GM21390 (cell line): Measurements from ENCODE around the gene NDUFA11.

Experiments
- ATAC-seq: cut with Tn5 transposase; IDR thresholded peaks from one replicate; pipeline ENCODE4 v1.9.1; 2021; ENCODE audit not compliant: unreplicated experiment

Gene NDUFA11

GRCh38 chr19:5908773-5909442 lies 5.3 kb upstream of the NDUFA11 start:
- ATAC-seq, result no peak

GRCh38 chr19:5907241-5907640 lies 3.7 kb upstream of the NDUFA11 start:
- no peak for ATAC-seq

GRCh38 chr19:5905114-5905778 lies 1.7 kb upstream of the NDUFA11 start:
- no peak for ATAC-seq

GRCh38 chr19:5904352-5905113 lies 943 bp upstream of the NDUFA11 start, which contains the start of gene VMAC:
Gene VMAC, plus strand, starts transcription at chr19:5904872. Its CDS starts 19 bp downstream, at chr19:5904891.
- peak; percentile 76 for ATAC-seq

- ATAC-seq, result no peak
Observed at GRCh38 chr19:5903056-5903623, 450 bp downstream of the NDUFA11 start.

GRCh38 chr19:5900976-5901375 lies 2.6 kb downstream of the NDUFA11 start:
- no peak for ATAC-seq

- no peak for ATAC-seq
Observed at GRCh38 chr19:5899728-5900526, 3.7 kb downstream of the NDUFA11 start.

- ATAC-seq, result no peak
Observed at GRCh38 chr19:5897189-5897969, 6.2 kb downstream of the NDUFA11 start.

- no peak for ATAC-seq
Observed at GRCh38 chr19:5896365-5897076, 7.1 kb downstream of the NDUFA11 start.

- no peak for ATAC-seq
Observed at GRCh38 chr19:5895890-5896289, 7.7 kb downstream of the NDUFA11 start.

GRCh38 chr19:5895409-5895808 lies 8.2 kb downstream of the NDUFA11 start:
- ATAC-seq, result no peak

- no peak for ATAC-seq
Observed at GRCh38 chr19:5894704-5895349, 8.8 kb downstream of the NDUFA11 start.

- ATAC-seq, result no peak
Observed at GRCh38 chr19:5893907-5894703, 9.5 kb downstream of the NDUFA11 start.

GRCh38 chr19:5893296-5893903 lies 10.2 kb downstream of the NDUFA11 start:
- no peak for ATAC-seq

- ATAC-seq, result no peak
Observed at GRCh38 chr19:5892772-5893275, 10.8 kb downstream of the NDUFA11 start.

- ATAC-seq, result no peak
Observed at GRCh38 chr19:5891938-5892771, 11.4 kb downstream of the NDUFA11 start.

- ATAC-seq, result no peak
Observed at GRCh38 chr19:5891572-5891937, 12.0 kb downstream of the NDUFA11 start.
